ENCODE measurements around the gene MOB3C.

Gene MOB3C

DNA sequence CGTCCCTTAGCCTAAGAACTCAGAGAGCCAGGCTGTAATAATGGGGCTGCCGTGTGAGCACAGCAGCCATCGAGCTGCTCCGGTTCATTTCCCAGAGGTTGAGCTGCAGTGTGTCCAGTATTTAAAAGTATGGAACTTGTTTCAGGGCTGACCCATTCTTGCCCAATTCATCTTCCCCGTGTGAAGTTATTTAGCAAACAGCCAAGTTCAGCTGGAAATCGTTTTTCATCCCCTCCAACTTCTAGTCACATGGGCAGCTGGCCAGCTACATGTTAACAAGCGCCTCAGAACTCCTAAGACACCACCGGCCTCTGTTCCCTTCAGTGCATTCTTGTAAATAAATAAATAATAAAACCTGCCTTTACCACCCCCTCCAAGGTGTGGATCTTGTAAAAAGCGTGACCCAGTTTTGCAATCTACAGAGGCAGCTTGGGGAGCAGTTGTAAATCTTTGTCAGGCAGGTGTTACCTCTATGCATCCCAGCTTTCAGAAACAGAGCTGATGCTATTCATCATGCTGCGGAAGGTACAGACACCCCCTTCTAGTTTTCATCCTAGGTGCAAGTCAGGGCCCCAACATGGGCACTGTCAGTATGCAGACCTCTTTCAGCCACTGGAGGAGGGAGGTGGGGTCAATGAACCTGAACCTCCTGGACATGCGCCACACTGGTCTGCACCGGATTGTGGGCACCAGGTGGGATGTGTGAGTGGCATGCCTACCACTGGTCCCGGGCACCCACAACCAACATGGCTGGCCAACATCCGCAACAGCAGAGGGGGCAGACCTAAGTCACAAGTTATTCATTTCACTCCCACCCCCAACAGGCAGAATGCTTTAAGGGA is 46.5 kb downstream of the MOB3C start:
- no peak for DNase-seq

DNA sequence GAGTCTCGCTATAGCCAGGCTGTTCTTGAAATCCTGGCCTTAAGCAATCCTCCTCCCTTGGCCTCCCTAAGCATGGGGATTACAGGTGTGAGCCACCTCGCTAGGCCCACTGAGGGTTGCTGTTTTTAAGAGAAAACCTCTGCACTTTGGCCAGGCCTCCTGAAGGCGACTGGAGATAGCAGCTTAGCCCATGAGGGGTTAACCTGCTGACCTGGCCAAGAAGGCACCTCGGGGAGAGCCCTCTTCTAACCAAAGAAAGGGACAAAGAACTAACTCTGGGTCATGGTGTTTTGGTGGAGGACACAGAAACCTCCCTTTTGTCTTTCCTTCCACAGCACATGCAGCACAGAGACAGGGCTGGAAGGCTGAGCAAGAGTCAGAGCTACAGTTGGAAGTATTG is 47.5 kb downstream of the MOB3C start:
- no peak for DNase-seq

DNA sequence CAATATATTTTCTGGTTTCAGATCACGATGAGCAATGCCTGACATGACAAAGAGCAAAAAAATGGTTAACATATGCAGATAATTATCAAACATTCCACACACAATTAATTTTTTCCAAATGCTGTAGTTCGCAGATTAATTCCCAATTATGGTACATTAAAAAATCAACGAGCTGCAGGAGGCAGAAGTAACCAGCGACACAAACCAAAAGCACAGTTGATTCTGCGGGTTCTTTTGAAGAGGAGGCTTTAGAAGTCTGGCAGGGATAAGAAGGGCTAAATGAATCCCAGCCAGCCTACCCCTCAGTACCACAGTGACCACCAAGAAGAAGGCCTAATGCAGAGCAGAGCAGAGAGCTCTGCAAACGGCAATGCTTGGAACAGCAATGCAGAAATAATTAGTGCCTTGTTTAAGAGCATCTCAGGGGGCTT is 48.1 kb downstream of the MOB3C start:
- no peak for DNase-seq

DNA sequence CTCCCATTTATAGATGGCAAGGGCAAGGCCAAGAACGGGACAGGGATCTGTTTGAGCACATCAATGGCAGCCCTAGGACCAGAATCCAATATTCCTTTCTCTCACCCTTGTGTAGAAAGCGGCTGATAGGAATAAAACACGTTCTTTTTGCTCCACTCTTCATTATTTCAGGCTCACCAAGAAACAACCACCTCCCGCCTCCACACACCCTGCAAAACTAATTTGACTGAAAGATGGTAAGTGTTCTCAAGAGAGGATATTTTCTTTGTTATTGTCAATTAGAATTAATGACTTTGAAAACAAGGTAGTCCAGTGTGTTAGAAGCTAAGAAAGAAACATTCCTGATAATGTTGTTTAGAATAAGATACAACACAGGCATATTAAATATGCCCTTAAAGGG is 53.3 kb downstream of the MOB3C start:
- no peak for DNase-seq

DNA sequence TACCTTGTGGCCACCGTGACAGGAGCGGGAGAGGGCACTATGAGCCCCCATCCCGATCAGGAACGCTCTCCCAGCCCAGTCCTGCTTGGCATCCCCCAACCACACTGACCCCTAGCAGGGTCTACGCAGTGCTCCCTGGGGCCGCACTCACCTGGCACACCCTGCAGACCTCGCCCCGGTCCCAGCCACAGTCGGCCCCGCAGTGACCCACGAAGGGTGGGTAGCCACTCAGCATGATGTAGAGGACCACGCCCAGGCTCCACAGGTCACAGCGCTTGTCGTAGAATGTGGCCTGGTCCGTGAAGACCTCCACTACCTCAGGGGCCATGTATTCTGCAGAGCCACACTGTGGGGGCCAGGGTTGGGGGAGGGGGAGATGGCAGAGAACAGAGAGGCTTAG is 54.1 kb downstream of the MOB3C start:
- DNase-seq: no peak

DNA sequence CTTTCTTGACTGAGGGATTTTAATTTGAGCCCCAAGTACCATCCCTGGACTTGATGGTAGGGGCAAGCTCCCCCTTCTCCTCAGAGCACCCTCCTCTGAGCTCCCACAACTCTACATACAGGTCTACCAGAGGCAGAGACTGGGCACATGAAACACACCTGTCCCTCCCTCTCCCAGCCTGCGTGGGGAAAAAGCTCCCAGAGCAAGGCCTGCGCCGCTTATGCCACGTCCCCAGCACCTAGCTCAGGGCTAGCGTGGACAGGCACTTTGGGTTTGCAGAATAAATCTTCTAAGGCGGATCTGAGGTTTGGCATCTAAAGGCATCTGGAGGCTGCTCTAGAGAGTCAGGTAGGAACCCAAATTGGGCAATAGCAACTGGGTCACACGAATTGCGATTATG is 57.6 kb downstream of the MOB3C start:
- no peak for DNase-seq

DNA sequence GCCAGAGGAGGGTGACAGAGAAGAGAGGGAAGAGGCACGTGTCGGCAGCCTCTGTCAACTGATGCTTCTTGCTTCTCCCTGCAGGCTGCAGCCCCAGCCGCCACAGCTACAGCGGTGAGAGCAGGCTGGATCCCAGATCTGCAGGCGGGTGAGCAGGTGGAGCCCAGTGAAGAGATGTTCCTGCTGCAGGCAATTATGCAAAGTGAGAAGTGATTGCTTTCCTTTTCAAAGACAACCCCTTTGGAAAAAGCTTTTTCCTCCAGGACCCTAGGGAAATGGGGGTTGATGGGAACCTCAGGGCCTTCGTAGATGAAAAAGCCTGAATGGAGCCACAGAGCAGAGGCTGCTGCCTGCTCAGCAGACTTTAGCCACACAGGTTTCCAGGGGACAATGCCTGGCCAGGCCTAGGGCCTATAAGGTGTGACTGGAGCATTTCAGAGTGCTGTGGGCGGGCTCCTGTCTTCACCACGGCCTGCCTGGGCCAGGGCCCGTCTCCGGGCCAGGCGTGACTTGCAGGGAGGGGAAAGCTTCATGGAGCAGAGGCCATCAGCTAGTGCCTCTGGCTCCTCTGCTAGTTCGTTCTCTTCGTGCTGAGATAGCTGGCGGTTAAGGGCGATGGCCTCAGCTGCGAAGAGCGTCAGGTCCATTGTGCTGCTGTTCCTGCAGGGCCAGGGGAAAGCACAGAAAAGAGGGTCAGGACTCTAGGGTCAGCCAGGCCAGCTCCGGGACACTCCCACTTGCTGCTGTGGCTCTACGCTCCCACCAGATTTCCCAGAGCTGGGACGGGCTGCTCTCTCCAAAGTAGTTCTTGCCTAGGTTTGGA is 58.3 kb downstream of the MOB3C start:
- no peak for DNase-seq
